Mesendoderm (in vitro differentiated cells): Measurements from ENCODE around the gene KDM6A.

Experiments
- DNase-seq: peaks from one replicate; pipeline ENCODE4 v3.0.0; 2013
- H2AK5ac ChIP-seq: 2 replicates; pipeline ENCODE4 v1.6.1; 2013; ENCODE audit warnings: low read length, inconsistent platforms
- H2BK120ac ChIP-seq: 2 replicates; pipeline ENCODE4 v1.6.1; 2013; ENCODE audit warnings: low read depth, mild to moderate bottlenecking, low read length, moderate library complexity, mixed read lengths
- H2BK15ac ChIP-seq: replicated peaks from 2 replicates; pipeline ENCODE4 v1.6.1; 2013; ENCODE audit warnings: low read depth, mild to moderate bottlenecking, moderate library complexity
- H2BK5ac ChIP-seq: 2 replicates; pipeline ENCODE4 v1.6.1; 2013; ENCODE audit warnings: low read length, inconsistent platforms
- H3K18ac ChIP-seq: 2 replicates; pipeline ENCODE4 v1.6.1; 2013; ENCODE audit warnings: mild to moderate bottlenecking, low read length, mixed read lengths
- H3K23ac ChIP-seq: one replicate; pipeline ENCODE4 v1.6.1; 2013; ENCODE audit warnings: low read length
- H3K27ac ChIP-seq: 2 replicates; pipeline ENCODE4 v1.5.1; 2013; ENCODE audit warnings: low read depth, mild to moderate bottlenecking, inconsistent platforms, low read length, moderate library complexity
- H3K27me3 ChIP-seq: 2 replicates; pipeline ENCODE4 v1.6.1; 2013; ENCODE audit warnings: low read length, control low read depth, mild to moderate bottlenecking, inconsistent platforms; ENCODE audit not compliant: insufficient read depth, poor library complexity
- H3K36me3 ChIP-seq: 2 replicates; pipeline ENCODE4 v1.6.1; 2013; ENCODE audit warnings: low read length, inconsistent platforms; ENCODE audit not compliant: control insufficient read depth, insufficient read depth
- H3K4ac ChIP-seq: one replicate; pipeline ENCODE4 v1.6.1; 2013; ENCODE audit warnings: low read depth, mild to moderate bottlenecking, low read length, moderate library complexity
- H3K4me1 ChIP-seq: 2 replicates; pipeline ENCODE4 v1.6.1; 2013; ENCODE audit warnings: low read depth, low read length, inconsistent platforms; ENCODE audit not compliant: control insufficient read depth
- H3K4me2 ChIP-seq: 2 replicates; pipeline ENCODE4 v1.6.1; 2013; ENCODE audit warnings: low read length
- H3K4me3 ChIP-seq: 2 replicates; pipeline ENCODE4 v1.5.1; 2013; ENCODE audit warnings: mild to moderate bottlenecking, low read length
- H3K56ac ChIP-seq: one replicate; pipeline ENCODE4 v1.6.1; 2013; ENCODE audit warnings: low read length
- H3K79me1 ChIP-seq: 2 replicates; pipeline ENCODE4 v1.6.1; 2013; ENCODE audit warnings: low read length, inconsistent platforms
- H3K79me2 ChIP-seq: 2 replicates; pipeline ENCODE4 v1.6.1; 2013; ENCODE audit warnings: mild to moderate bottlenecking, low read length; ENCODE audit not compliant: control insufficient read depth, insufficient read depth
- H3K9ac ChIP-seq: 2 replicates; pipeline ENCODE4 v1.6.1; 2013; ENCODE audit warnings: low read length, inconsistent platforms
- H4K5ac ChIP-seq: one replicate; pipeline ENCODE4 v1.6.1; 2013; ENCODE audit warnings: low read length
- H4K8ac ChIP-seq: one replicate; pipeline ENCODE4 v1.6.1; 2013; ENCODE audit warnings: low read depth, mild to moderate bottlenecking, control low read depth, low read length, moderate library complexity
- WGBS: extraction: QIAGEN DNeasy Blood & Tissue Kit; methylation state at CpG from one replicate; pipeline ENCODE4 v1.1.7; 2013; ENCODE audit warnings: low lambda C conversion rate, missing lambda C conversion rate; ENCODE audit not compliant: insufficient coverage; ENCODE audit errors: extremely low coverage; 5-methylcytosine and 5-hydroxymethylcytosine counted together

Gene KDM6A

GRCh38 chrX:44971674-44972073, 98.7 kb downstream of the KDM6A start:
- no peaks in the 10 kb centered on the region for H3K79me1 ChIP-seq
- no peak overlapping the region for H2BK120ac ChIP-seq
- H3K27ac ChIP-seq = no peak overlapping the region
- no peak overlapping the region for H3K4ac ChIP-seq
- H3K27me3 ChIP-seq = no peaks in the 10 kb centered on the region
- H3K18ac ChIP-seq = no peak overlapping the region
- H2BK15ac ChIP-seq = no peak overlapping the region
- no peaks in the 10 kb centered on the region for H3K4me1 ChIP-seq
- no peak overlapping the region for H3K23ac ChIP-seq
- no peak overlapping the region for H3K4me2 ChIP-seq
- H3K56ac ChIP-seq = no peak overlapping the region
- no CpG with 5 or more reads among the region's 8 CpGs for WGBS
- H4K5ac ChIP-seq = no peak overlapping the region
- peaks cover 51% of the 10 kb centered on the region for H3K79me2 ChIP-seq
- no peaks in the 10 kb centered on the region for H3K36me3 ChIP-seq
- H4K8ac ChIP-seq = no peak overlapping the region
- H2BK5ac ChIP-seq = no peak overlapping the region
- no peak overlapping the region for H2AK5ac ChIP-seq
- H3K9ac ChIP-seq = no peak overlapping the region
- H3K4me3 ChIP-seq = no peak overlapping the region
- DNase-seq = no peak

- no peaks in the 10 kb centered on the region for H3K36me3 ChIP-seq
- no peaks in the 10 kb centered on the region for H3K27me3 ChIP-seq
- no peak overlapping the region for H3K4me3 ChIP-seq
- H3K4me2 ChIP-seq = no peak overlapping the region
- no peak overlapping the region for H3K27ac ChIP-seq
- no peak overlapping the region for H2BK120ac ChIP-seq
- H2BK15ac ChIP-seq = no peak overlapping the region
- no CpG with 5 or more reads among the region's 2 CpGs for WGBS
- no peak overlapping the region for H3K9ac ChIP-seq
- peaks cover 53% of the 10 kb centered on the region for H3K79me2 ChIP-seq
- H2BK5ac ChIP-seq = no peak overlapping the region
- H2AK5ac ChIP-seq = no peak overlapping the region
- H4K8ac ChIP-seq = no peak overlapping the region
- no peak overlapping the region for H4K5ac ChIP-seq
- no peak for DNase-seq
- no peaks in the 10 kb centered on the region for H3K4me1 ChIP-seq
- H3K4ac ChIP-seq = no peak overlapping the region
- H3K23ac ChIP-seq = no peak overlapping the region
- no peak overlapping the region for H3K18ac ChIP-seq
- H3K79me1 ChIP-seq = no peaks in the 10 kb centered on the region
- no peak overlapping the region for H3K56ac ChIP-seq
These were observed 99.1 kb downstream of the KDM6A start for GRCh38 chrX:44972132-44972531.

GRCh38 chrX:44973420-44973932, 100.5 kb downstream of the KDM6A start:
- no peak overlapping the region for H3K9ac ChIP-seq
- H3K4me2 ChIP-seq = no peak overlapping the region
- H3K4ac ChIP-seq = no peak overlapping the region
- no peak overlapping the region for H2BK120ac ChIP-seq
- H4K5ac ChIP-seq = no peak overlapping the region
- no peak overlapping the region for H3K56ac ChIP-seq
- H3K27me3 ChIP-seq = no peaks in the 10 kb centered on the region
- no peak overlapping the region for H2BK5ac ChIP-seq
- no peak overlapping the region for H3K18ac ChIP-seq
- H3K27ac ChIP-seq = no peak overlapping the region
- H3K4me1 ChIP-seq = no peaks in the 10 kb centered on the region
- no peak overlapping the region for H3K4me3 ChIP-seq
- H3K23ac ChIP-seq = no peak overlapping the region
- H2AK5ac ChIP-seq = no peak overlapping the region
- no CpG with 5 or more reads among the region's 5 CpGs for WGBS
- no peaks in the 10 kb centered on the region for H3K36me3 ChIP-seq
- peaks cover 50% of the 10 kb centered on the region for H3K79me2 ChIP-seq
- no peak for DNase-seq
- H4K8ac ChIP-seq = no peak overlapping the region
- no peak overlapping the region for H2BK15ac ChIP-seq
- H3K79me1 ChIP-seq = no peaks in the 10 kb centered on the region

- Histone ChIP-seq H4K5ac (no peak overlapping the region), H3K79me1 (no peaks in the 10 kb centered on the region), H3K4me1 (no peaks in the 10 kb centered on the region), H3K18ac (no peak overlapping the region), H3K4me3 (no peak overlapping the region), H3K23ac (no peak overlapping the region), H3K4ac (no peak overlapping the region), H3K4me2 (no peak overlapping the region), H2BK15ac (no peak overlapping the region), H3K56ac (no peak overlapping the region), H3K27me3 (no peaks in the 10 kb centered on the region), H3K9ac (no peak overlapping the region), H2BK5ac (no peak overlapping the region), H2BK120ac (no peak overlapping the region), H3K36me3 (no peaks in the 10 kb centered on the region), H3K27ac (no peak overlapping the region), H2AK5ac (no peak overlapping the region), H4K8ac (no peak overlapping the region), H3K79me2 (peaks cover 49% of the 10 kb centered on the region)
- WGBS = no CpG with 5 or more reads among the region's 2 CpGs
- DNase-seq = no peak
These were observed 101.5 kb downstream of the KDM6A start for GRCh38 chrX:44974451-44974850.

DNA sequence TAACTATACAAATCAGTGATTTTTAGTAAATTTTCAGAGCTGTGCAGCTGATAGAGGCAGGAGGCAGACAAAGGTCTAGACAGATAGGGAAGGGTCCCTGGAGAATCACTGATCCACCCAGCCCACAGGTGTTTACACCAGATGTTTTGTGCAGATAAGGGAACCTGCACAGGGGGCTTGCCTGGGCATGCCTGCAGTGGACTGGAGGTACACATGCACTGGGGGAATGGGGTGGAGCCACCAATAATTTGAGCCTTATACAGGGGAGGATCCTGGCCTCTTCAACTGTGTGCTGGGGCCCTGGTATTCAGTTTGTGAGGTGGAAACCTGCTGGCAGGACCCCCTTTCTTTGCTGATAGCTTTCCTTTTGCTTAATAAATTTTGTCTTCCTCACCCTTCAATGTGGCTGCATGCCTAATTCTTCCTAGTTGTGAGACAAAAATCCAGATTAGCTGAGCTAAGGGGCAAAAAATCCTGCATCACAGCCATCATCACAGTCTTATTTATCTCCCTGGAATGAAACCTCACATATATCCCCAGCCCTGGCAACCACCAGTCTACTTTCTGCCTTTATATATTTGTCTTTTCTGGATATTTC, 102.8 kb downstream of the KDM6A start:
- Histone ChIP-seq H3K4me3 (no peak overlapping the region), H3K79me2 (peaks cover 52% of the 10 kb centered on the region), H3K4me2 (no peak overlapping the region), H3K9ac (no peak overlapping the region), H3K27ac (no peak overlapping the region), H4K5ac (no peak overlapping the region), H2BK120ac (no peak overlapping the region), H2BK15ac (no peak overlapping the region), H4K8ac (no peak overlapping the region), H3K79me1 (no peaks in the 10 kb centered on the region), H3K36me3 (no peaks in the 10 kb centered on the region), H3K56ac (no peak overlapping the region), H2BK5ac (no peak overlapping the region), H2AK5ac (no peak overlapping the region), H3K18ac (no peak overlapping the region), H3K4ac (no peak overlapping the region), H3K27me3 (no peaks in the 10 kb centered on the region), H3K23ac (no peak overlapping the region), H3K4me1 (no peaks in the 10 kb centered on the region)
- no peak for DNase-seq

GRCh38 chrX:44978976-44979375, 106.0 kb downstream of the KDM6A start:
- Histone ChIP-seq H4K8ac (no peak overlapping the region), H3K27me3 (no peaks in the 10 kb centered on the region), H3K56ac (no peak overlapping the region), H3K4me3 (no peak overlapping the region), H3K4ac (no peak overlapping the region), H3K4me2 (no peak overlapping the region), H3K79me1 (no peaks in the 10 kb centered on the region), H2BK120ac (no peak overlapping the region), H3K4me1 (no peaks in the 10 kb centered on the region), H3K9ac (no peak overlapping the region), H3K36me3 (no peaks in the 10 kb centered on the region), H2BK5ac (no peak overlapping the region), H3K23ac (no peak overlapping the region), H4K5ac (no peak overlapping the region), H2AK5ac (no peak overlapping the region), H3K18ac (no peak overlapping the region), H3K79me2 (peaks cover 48% of the 10 kb centered on the region), H2BK15ac (no peak overlapping the region), H3K27ac (no peak overlapping the region)
- DNase-seq = no peak
- 100% methylated on average over 1 of the region's 3 CpGs for WGBS
